Measurements from ENCODE around the gene AMACR. TPM values are rescaled to one million over a fixed set of nuclear protein-coding genes. Genes with fewer than 3 reads are reported as not detected.
A peak's percentile ranks its signal among the peaks of the same experiment; 100 is the strongest.

The AMACR gene
- 4.3 and 26.3 TPM in 2 replicates for total RNA-seq (2014; rRNA removed; shearing (Covaris generic); ENCODE audit: low replicate concordance)

- peak; percentile 92 for DNase-seq
- no peaks in the 10 kb centered on the region for H3K36me3 ChIP-seq
These were observed at the start of gene AMACR for GRCh38 chr5:34007621-34008600. AMACR (minus strand) TSS chr5:34008050; CDS start chr5:34008019, 31 bp downstream.

GRCh38 chr5:34057569-34057968, 49.7 kb upstream of the AMACR start:
- Histone ChIP-seq H3K9me3 (no peaks in the 10 kb centered on the region), H3K36me3 (no peaks in the 10 kb centered on the region), H3K27me3 (no peaks in the 10 kb centered on the region), H3K4me3 (no peak overlapping the region)
- DNase-seq, result no peak

More at GRCh38 chr5:34007621-34008600, at the start of gene AMACR:
- H3K9me3 ChIP-seq, result no peaks in the 10 kb centered on the region
- H3K27me3 ChIP-seq, result no peaks in the 10 kb centered on the region
- peak within 1 kb of the TSS; percentile 68 for H3K4me3 ChIP-seq

- no peaks in the 10 kb centered on the region for H3K27me3 ChIP-seq
- H3K4me3 ChIP-seq, result no peak overlapping the region
- H3K9me3 ChIP-seq, result no peaks in the 10 kb centered on the region
- H3K36me3 ChIP-seq, result no peaks in the 10 kb centered on the region
- no peak for DNase-seq
These were observed 49.3 kb upstream of the AMACR start for GRCh38 chr5:34057118-34057517.

DNA sequence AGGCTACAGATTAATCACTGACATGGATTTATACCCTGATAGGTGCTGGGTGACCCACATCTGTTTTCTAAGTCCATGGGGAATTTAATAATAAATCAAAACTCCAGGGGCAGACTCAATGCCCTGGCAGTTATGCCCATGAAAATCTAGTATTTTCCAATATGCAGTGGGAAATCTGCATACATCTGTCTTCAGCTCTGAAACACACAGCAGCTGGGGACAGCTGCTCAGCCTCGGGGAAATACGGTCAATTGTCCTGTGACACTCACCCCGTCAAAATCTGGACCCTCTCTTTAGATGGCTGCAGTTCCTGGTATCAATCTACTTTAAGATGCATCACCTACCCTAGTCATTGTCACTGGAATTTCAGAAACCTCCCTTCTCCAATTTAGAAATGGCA, 47.8 kb upstream of the AMACR start:
- Histone ChIP-seq H3K36me3 (no peaks in the 10 kb centered on the region), H3K4me3 (no peak overlapping the region), H3K27me3 (no peaks in the 10 kb centered on the region), H3K9me3 (no peaks in the 10 kb centered on the region)
- no peak for DNase-seq

DNA sequence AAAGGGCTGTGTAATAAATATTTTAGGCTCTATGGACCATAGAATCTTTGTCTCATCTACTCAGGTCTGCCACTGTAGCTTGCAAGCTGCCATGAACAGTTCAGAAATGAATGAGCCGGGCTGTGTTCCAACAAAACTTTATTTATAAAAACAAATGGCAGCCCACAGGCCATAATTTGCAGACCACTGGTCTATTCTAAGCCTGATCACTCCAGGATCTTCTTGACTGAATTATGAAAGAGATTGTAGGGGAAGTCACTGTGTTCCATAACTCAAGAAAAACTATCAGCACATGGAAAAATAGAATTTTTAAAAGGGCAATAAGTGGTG, 46.5 kb upstream of the AMACR start:
- no peaks in the 10 kb centered on the region for H3K36me3 ChIP-seq
- H3K9me3 ChIP-seq, result no peaks in the 10 kb centered on the region
- H3K4me3 ChIP-seq, result no peak overlapping the region
- H3K27me3 ChIP-seq, result no peaks in the 10 kb centered on the region
- DNase-seq, result no peak

- Histone ChIP-seq H3K9me3 (no peaks in the 10 kb centered on the region), H3K4me3 (no peak overlapping the region), H3K27me3 (no peaks in the 10 kb centered on the region), H3K36me3 (no peaks in the 10 kb centered on the region)
- DNase-seq, result no peak
These were observed 45.9 kb upstream of the AMACR start for GRCh38 chr5:34053571-34054399.

- Histone ChIP-seq H3K27me3 (no peaks in the 10 kb centered on the region), H3K36me3 (no peaks in the 10 kb centered on the region), H3K9me3 (no peaks in the 10 kb centered on the region), H3K4me3 (no peak overlapping the region)
- DNase-seq, result peak; percentile 39
These were observed 45.3 kb upstream of the AMACR start for GRCh38 chr5:34053133-34053532.

GRCh38 chr5:34051374-34051980, 43.6 kb upstream of the AMACR start:
- Histone ChIP-seq H3K36me3 (no peaks in the 10 kb centered on the region), H3K4me3 (no peak overlapping the region), H3K9me3 (no peaks in the 10 kb centered on the region), H3K27me3 (no peaks in the 10 kb centered on the region)
- DNase-seq, result no peak

DNA sequence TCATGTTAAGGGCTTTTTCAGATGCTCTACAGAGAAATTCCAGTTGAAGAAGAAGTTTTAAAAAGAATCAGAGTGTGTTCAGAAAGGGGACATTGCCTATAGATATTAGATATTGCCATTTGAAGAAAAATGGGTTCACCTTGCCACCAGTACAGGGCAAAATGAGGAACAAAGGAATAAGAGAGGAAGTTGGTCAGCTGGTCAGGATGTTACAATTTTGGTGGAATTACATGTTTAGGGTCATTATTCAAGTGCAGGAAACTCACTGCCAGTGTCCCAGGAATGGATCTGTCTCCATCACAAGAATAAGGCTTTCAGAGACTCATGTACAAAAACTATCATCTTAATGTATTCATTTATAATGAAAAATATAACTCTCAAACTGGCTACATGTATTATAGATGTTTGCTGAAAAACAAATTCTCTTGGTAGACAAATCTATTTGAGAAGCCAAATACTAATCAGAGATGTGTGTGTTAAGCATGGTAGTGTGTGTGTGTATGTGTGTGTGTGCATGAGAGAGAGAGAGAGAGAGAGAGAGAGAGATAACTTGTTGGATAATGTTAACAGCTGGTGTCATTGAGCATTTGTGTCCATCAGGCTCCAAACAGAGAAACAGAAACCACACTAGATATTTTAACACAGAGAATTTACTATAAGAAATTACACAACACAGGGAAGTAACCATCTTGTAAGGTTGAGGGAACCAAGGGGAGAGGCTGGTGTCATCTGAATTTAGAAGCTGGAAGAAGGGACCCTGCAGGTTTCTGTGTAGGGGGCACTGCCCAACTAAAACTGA, 40.1 kb upstream of the AMACR start:
- Histone ChIP-seq H3K27me3 (no peaks in the 10 kb centered on the region), H3K4me3 (no peak overlapping the region), H3K9me3 (no peaks in the 10 kb centered on the region), H3K36me3 (no peaks in the 10 kb centered on the region)
- no peak for DNase-seq

- no peaks in the 10 kb centered on the region for H3K9me3 ChIP-seq
- no peaks in the 10 kb centered on the region for H3K36me3 ChIP-seq
- no peaks in the 10 kb centered on the region for H3K27me3 ChIP-seq
- no peak overlapping the region for H3K4me3 ChIP-seq
- DNase-seq, result no peak
These were observed 39.3 kb upstream of the AMACR start for GRCh38 chr5:34047143-34047542.

DNA sequence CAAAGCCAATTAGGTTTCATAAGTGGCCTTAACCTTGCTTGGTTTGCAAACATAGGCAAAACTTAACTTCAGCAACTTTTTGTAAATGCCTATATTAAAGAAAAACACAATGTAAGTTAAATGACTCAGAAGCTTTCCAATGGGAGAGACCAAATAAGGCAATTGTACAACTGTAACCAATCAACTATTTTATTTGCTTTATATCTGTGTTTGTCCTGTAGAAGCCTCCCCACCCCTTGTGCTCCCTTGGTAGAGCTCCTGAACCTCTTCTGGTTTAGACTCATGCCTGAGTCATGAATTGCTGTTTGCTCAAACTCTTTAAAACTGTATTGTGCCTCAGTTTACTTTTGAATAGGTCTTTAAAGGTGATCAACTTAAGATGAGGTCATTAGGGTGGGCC, 38.1 kb upstream of the AMACR start:
- no peak for DNase-seq
- H3K27me3 ChIP-seq, result no peaks in the 10 kb centered on the region
- no peaks in the 10 kb centered on the region for H3K9me3 ChIP-seq
- no peaks in the 10 kb centered on the region for H3K36me3 ChIP-seq
- no peak overlapping the region for H3K4me3 ChIP-seq

DNA sequence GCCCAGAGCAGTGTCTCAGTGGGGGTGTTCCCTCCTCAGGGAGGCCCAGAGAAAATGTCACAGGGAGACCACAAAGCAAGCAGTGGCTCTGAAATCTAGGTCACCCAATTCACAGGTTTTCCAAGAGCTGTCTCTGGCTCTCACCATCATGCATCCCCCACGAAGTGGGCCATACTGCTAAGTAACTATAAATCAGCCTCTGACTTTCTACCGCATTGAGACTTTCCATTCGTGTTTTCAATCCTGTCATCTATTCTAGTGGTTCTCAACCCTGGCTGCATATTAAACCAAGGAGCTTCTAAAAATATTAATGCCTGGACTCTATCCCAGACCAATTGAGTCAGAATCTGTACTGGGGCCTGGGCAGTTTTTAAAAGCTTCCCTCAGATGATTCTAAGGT, 37.2 kb upstream of the AMACR start:
- Histone ChIP-seq H3K36me3 (no peaks in the 10 kb centered on the region), H3K9me3 (no peaks in the 10 kb centered on the region), H3K4me3 (no peak overlapping the region), H3K27me3 (no peaks in the 10 kb centered on the region)
- no peak for DNase-seq

DNA sequence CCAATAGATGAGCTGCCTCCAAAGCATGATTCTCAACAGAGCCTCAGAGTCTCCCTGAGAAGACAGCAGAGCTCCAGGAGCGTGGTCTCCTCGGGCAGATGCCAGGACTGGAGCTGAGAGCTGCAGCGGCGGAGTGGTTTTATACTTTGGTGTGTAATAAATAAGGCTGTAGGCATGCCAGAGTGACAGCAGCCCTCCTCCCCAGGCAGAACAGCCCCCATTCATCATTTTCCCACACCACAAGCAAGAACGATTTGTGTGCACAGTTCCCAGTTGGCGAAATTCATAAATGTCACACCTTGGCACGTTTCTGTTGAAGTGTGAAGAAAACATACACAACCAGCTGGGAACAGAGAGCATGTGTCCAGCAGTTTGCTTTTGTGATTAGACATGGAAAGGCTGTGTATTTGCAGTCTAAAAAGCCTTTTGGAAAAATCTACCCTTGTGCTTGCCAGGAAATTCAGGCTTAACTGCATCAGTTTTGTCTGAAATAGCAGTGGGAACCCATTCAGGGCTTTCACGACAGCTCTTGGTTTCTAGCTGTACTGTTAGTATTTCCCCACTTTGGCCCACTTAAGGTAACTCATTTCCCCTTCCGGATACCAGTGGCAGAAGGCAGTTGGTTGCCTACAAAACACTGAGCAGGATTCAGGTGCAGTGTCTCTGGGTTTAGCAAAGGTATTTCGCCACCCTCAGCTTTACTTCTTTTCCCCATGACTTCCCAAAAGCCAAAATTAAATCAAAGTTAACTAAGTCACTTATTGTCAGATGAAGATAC, 35.4 kb upstream of the AMACR start, which contains the start of gene C1QTNF3:
Gene C1QTNF3, minus strand, starts transcription at position 115 of the 778 bp plus-strand sequence. Its CDS starts 88 bp downstream, at position 27.
- no peaks in the 10 kb centered on the region for H3K9me3 ChIP-seq
- no peak within 1 kb of the TSS for H3K4me3 ChIP-seq
- no peaks in the 10 kb centered on the region for H3K27me3 ChIP-seq
- DNase-seq, result no peak
- no peaks in the 10 kb centered on the region for H3K36me3 ChIP-seq

GRCh38 chr5:34042321-34042720, 34.5 kb upstream of the AMACR start:
- Histone ChIP-seq H3K9me3 (no peaks in the 10 kb centered on the region), H3K4me3 (no peak overlapping the region), H3K36me3 (no peaks in the 10 kb centered on the region), H3K27me3 (no peaks in the 10 kb centered on the region)
- no peak for DNase-seq

- no peaks in the 10 kb centered on the region for H3K27me3 ChIP-seq
- no peak overlapping the region for H3K4me3 ChIP-seq
- DNase-seq, result no peak
- H3K36me3 ChIP-seq, result no peaks in the 10 kb centered on the region
- no peaks in the 10 kb centered on the region for H3K9me3 ChIP-seq
These were observed 33.6 kb upstream of the AMACR start for GRCh38 chr5:34041247-34041972.

Measured in MG63 (cell line).